ENCODE data around the gene CDK14.

DNA sequence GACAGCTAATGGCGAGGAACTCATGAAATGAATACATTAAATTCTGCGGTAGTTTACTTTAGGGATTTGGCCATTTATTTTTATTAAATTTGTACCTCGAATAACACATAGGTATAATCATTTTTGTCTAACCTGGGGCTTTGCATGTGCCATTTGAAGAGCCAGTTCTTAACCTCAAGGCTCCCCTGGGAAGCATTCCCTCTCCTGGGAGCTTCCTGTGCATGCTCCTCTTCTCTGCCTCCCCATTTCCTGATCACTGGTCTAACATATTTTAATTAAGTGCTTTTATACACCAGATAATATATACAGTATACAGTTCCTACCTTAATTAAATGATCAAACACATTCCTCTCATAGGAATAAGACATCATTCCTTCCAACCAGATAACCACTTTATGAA, 484.2 kb downstream of the CDK14 start:
- TF ChIP-seq, protein P1, sequence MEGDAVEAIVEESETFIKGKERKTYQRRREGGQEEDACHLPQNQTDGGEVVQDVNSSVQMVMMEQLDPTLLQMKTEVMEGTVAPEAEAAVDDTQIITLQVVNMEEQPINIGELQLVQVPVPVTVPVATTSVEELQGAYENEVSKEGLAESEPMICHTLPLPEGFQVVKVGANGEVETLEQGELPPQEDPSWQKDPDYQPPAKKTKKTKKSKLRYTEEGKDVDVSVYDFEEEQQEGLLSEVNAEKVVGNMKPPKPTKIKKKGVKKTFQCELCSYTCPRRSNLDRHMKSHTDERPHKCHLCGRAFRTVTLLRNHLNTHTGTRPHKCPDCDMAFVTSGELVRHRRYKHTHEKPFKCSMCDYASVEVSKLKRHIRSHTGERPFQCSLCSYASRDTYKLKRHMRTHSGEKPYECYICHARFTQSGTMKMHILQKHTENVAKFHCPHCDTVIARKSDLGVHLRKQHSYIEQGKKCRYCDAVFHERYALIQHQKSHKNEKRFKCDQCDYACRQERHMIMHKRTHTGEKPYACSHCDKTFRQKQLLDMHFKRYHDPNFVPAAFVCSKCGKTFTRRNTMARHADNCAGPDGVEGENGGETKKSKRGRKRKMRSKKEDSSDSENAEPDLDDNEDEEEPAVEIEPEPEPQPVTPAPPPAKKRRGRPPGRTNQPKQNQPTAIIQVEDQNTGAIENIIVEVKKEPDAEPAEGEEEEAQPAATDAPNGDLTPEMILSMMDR (IDR thresholded peaks at IDR 0.05), result no peak
- TF ChIP-seq POLR2A (IDR thresholded peaks at IDR 0.05), result no peak
